Activated CD8-positive, alpha-beta memory T cell treated with anti-CD3 and anti-CD28 coated beads, Interleukin-2, amount 50 U/mL, for 24 hours (primary cell): ENCODE results near the gene ASCL4.
A peak's percentile ranks its signal among the peaks of the same experiment; 100 is the strongest.
"Not testable (repeated sequence)": the region's sequence is repeated elsewhere in the genome, so short reads cannot be mapped to it uniquely, and the experiment has no call there.

Source experiments
- DNase-seq: peaks from one replicate; pipeline ENCODE4 v3.0.0-alpha.2; 2020; ENCODE audit errors: extremely low read depth

ASCL4 gene, protein sequence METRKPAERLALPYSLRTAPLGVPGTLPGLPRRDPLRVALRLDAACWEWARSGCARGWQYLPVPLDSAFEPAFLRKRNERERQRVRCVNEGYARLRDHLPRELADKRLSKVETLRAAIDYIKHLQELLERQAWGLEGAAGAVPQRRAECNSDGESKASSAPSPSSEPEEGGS

GRCh38 chr12:107774349-107775029 is at the start of gene ASCL4:
Gene ASCL4 (plus strand): TSS chr12:107774704. CDS start chr12:107775219, 515 bp downstream.
- DNase-seq, result no peak

GRCh38 chr12:107727327-107727726 is 47.2 kb upstream of the ASCL4 start:
- not testable (repeated sequence) for DNase-seq

- not testable (repeated sequence) for DNase-seq
These were observed 46.8 kb upstream of the ASCL4 start for GRCh38 chr12:107727742-107728141.

DNA sequence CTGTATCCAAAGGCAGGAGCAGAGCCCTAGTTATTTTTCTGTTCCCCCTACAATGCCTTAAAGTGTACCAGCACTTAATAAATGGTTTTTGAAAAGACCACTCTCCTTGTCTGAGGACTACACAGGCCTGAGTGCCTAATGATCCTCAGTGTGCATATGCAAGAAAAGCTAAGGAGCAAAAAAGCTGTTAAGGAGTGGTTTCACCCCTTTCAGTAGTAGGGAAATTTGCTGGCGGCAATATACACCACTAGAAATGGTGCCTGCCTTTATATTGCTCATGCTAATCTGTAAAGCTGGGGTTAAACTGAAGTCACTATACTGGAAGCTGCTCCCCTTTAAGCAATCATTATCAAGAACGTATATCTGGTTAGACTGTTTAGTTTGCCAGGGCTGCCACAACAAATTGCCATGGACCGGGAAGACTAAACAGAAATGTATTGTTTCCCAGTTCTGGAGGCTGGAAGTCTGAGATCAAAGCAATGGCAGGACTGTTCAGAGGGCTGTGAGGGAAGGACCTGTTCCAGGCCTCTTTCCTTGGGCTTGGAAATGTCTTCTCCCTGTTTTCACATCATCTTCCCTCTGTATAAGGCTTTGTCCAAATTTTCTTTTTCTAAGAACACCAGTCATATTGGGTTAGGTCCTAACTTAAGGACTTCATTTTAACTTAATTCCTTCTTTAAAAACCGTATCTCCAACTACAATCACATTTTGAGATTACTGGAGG is 43.7 kb upstream of the ASCL4 start:
- no peak for DNase-seq

DNA sequence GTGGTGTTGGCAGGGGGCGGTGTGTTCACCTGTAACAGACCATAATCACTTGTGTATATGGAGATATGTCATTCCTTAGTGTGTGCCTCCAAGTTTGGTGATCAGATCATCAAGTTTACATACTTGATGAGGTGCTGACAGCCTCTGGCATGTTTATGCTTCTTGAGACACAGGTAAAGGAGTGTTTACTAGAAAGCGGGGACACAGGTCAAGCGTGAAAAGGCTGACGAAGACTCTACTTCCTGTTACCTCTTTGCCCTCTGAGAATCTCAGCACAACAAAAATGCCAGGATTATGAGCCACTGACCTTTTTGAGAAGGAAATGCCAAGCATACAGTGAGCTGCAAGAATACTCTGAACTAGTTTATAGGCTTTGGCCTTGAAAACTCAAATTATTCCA is 43.1 kb upstream of the ASCL4 start:
- DNase-seq, result no peak

DNA sequence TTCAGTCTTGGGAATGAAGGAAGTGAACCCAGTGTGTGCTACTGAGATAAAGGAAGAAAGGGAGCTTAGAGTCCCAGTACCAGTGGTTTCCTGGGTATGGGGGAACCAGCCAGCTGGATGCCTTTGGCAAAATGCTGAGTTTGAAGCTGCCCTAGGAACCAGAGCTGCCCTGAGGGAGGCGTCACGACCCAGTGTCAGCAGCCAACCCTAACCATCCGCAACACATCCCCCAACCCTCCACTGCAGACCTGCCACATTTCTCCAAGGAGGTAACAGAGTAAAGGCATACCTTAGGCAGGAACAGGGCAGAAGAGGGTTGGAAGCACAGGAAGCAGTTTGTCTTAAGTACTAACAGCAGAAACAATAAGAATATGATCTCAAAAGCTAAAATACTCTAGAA is 42.1 kb upstream of the ASCL4 start:
- no peak for DNase-seq

DNA sequence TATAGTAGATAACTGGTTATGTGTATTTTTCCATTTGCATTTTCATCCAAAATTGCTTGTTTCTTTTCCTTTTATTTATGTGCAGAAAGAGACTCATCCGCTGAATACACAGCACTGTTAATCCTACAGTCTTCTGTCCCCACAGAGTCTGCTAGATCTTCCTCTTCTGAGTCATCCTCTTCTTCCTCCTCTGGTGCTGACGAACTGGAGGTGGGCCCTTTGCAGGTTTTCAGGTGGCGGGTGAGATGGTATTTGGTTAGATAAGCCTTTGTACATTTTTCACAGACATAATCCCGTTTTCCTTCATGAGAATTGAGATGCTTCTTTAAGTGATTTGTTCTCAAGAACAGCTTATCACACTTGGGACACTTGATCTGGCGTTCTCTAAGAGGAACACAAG is 40.4 kb upstream of the ASCL4 start:
- no peak for DNase-seq

GRCh38 chr12:107735763-107736162 is 38.7 kb upstream of the ASCL4 start:
- DNase-seq, result no peak

GRCh38 chr12:107736914-107737313 is 37.6 kb upstream of the ASCL4 start:
- no peak for DNase-seq

DNA sequence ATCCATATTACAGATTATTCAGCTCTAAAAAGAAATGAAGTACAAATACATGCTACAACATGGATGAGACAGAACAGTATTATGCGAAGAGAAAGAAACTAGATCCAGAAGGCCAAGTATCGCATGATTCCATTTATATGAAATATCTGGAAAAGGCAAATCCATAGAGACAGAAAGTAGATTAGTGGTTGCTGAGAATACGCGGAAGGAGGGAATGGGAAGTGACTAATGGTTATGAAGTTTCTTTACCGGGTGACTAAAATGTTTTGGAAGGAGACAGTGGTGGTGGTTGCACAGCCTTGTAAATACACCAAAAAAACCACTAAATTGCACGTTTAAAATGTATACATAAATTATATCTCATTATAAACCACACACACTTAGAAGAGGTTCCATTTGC is 26.0 kb upstream of the ASCL4 start:
- DNase-seq, result no peak

DNA sequence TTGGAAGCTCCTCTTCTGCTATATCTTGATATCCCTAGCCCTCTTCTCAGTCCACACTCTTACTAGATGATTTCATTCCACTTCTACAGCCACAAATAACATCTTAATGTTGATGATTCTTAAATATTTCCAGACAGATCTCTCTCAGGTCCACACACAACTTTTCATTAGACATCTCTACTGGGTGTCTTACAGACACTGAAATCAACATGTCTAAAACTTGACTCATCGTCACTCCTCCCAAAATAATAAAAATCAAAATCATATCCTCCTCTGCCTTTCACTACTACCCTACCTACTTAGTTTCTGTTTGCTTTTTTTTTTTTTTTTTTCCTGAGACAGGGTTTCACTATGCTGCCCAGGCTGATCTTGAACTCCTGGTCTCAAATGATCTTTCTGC is 25.4 kb upstream of the ASCL4 start:
- DNase-seq, result no peak

DNA sequence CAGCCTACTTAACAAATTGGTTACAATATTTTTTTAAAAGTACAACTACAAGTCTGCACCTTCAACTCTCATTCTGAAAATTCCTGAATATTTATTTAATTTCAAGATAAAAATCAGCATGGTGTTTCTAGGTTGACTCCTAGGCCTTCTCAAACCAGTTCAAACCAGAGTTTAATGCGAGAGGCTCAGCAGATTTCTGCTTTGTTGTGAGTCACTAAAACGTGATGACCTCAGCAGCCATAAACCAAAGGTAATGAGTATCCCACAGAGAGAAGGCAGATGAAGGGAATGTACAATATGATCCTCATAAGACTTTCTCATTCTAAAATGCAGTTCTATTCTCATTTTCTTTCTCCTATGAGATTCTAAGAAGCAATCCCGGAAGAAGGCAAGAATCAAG is 15.1 kb upstream of the ASCL4 start:
- DNase-seq, result no peak

DNA sequence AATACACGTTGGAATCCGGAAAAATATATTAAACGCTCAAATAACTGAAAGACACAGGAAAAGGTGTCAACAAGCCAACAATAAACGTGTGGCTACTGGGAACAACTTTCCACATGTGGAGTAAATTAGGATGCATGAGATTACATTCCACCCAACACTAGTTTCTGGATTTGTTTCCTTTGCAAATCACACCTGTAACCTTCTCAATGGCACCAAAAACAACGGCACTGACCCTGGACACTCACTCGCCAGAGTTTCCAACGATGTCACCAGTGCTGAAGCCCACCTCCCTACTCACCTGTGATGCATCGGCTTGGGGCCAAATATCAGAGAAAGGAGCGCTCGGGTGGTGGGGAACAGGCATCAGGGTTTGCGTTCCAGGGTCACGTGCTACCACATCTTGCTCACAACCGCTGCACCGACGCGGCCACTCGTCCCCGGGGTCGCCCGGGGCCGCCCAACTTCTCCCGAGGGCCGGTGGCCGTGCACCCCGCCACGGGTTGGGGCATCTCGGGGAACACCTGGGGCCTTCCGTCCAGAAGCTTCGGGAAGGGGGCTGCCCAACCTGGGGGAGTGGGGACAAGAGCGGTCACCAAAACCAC is 14.2 kb upstream of the ASCL4 start:
- DNase-seq, result no peak

DNA sequence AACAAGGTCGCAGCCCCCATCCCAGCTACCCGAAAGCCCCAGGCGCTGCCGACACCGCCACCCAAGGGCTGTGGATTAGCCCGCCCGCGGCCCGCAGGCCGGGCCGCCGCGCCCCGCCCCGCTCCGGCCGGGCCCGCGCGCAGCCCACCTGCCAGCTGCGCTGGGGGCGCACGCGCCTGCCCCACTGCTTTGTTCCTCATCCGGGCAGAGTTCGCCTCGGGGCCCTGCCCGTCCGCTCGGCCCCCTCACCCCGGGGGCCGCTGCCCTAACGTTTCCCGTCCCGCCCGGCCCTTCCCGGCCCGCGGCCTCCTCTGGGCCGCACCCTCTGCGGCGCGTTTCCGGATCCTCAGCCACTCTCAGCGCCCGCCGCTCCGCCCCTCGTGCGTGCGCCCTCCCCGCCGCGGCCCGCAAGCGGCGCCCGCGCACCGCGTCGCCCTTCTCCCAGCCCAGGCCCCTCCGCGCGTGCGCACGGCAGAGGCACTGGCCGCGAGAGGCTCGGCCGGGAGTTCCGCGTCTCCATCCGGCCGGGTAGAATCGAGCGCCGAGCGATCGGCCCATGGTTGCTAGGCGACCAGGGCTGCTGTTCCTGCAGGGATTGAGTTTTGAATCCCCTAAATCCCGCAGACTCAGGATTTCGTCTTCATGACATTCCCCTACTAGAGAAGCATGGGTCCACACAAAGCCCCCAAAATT is 13.5 kb upstream of the ASCL4 start, which contains the start of gene PRDM4:
TSS of gene PRDM4 (minus strand) at position 329 of the 693 bp plus-strand sequence. CDS start 622 bp downstream, outside the sequence.
- DNase-seq, result peak; percentile 73

- no peak for DNase-seq
These were observed 13.0 kb upstream of the ASCL4 start for GRCh38 chr12:107761502-107761904.

- no peak for DNase-seq
These were observed 11.6 kb upstream of the ASCL4 start for GRCh38 chr12:107762874-107763273.

GRCh38 chr12:107764626-107765025 is 9.9 kb upstream of the ASCL4 start:
- DNase-seq, result no peak

DNA sequence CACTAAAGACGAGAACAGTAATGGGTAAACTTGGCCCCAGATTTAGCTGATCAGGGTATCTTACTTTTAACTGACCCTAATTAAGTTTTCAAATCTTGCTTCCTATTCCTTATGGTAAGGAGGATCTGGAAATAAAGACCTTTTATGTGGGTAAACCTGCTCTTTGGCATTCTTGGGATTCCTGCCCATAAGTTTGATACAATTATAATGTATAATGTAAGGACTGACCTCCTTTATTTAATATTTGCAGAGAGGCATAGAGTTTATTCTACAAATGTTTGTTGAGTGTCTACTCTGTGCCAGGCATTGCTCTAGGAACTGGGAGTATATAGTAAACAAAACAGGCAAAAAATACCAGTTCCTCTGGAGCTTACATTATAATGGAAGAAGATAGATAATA is 9.2 kb upstream of the ASCL4 start:
- no peak for DNase-seq

DNA sequence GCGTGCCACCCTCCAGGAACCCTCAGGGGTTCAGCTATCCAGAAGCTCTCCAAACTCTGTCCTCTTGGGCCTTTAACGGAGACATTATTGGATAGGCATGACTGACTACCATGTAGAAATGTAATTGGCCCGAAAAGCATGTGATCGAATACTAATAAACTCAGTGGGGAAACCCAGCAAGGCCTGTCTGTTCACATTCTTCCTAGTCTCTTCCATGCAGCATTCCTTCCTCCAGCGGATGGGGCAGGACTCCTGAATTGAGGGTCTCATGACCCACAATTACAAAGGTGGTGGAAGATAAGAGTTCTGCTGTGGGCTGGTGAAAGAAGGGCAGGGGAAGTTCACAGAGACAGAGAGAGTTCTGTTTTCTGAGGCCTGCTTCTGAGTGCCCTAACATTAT is 7.0 kb upstream of the ASCL4 start:
- DNase-seq, result no peak

GRCh38 chr12:107775093-107775721 is 703 bp downstream of the ASCL4 start:
- DNase-seq, result no peak

GRCh38 chr12:107776171-107776570 is 1.7 kb downstream of the ASCL4 start:
- no peak for DNase-seq
